Fibroblast of lung (primary cell): Measurements from ENCODE around the gene CACUL1.

Experiments
- EZH2 ChIP-seq: IDR thresholded peaks from 2 replicates; pipeline ENCODE4 v1.5.1; 2012; ENCODE audit warnings: low read length, control low read depth, mild to moderate bottlenecking; ENCODE audit errors: missing control alignments
- TF ChIP-seq, protein P1 (sequence below), 2 donors: IDR thresholded peaks in 1 of 2; conservative IDR thresholded peaks in 1 of 2; 1 replicate in 1 of 2; 2 replicates in 1 of 2; pipeline ENCODE4 v1.5.1; 2011 to 2012; ENCODE audit warnings: low read length in 2 of 2, control low read depth in 1 of 2, inconsistent platforms in 1 of 2, low read depth in 1 of 2, mild to moderate bottlenecking in 1 of 2

DNA sequence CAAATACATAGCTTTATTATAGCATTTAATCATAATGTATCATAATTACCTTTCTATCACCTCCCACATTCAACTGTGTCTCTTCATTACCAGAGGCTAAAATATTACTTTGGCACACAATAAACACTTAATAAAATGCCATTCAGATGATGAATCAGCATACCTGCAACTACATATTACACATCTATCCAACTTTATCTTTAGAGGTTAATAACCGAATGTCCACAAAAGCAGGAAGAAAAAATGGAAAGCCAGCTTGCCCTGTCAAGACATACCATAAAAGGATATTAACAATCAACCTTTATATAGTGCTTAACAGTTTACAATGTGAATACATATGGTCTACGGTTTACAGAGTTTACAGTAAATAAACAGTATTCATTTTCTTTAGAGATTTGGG lies 12.7 kb downstream of the CACUL1 start:
- TF ChIP-seq, protein P1, sequence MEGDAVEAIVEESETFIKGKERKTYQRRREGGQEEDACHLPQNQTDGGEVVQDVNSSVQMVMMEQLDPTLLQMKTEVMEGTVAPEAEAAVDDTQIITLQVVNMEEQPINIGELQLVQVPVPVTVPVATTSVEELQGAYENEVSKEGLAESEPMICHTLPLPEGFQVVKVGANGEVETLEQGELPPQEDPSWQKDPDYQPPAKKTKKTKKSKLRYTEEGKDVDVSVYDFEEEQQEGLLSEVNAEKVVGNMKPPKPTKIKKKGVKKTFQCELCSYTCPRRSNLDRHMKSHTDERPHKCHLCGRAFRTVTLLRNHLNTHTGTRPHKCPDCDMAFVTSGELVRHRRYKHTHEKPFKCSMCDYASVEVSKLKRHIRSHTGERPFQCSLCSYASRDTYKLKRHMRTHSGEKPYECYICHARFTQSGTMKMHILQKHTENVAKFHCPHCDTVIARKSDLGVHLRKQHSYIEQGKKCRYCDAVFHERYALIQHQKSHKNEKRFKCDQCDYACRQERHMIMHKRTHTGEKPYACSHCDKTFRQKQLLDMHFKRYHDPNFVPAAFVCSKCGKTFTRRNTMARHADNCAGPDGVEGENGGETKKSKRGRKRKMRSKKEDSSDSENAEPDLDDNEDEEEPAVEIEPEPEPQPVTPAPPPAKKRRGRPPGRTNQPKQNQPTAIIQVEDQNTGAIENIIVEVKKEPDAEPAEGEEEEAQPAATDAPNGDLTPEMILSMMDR (conservative IDR thresholded peaks at IDR 0.05 in 1 of 2, IDR thresholded peaks at IDR 0.05 in 1 of 2; ENCODE audit: low read depth in 1 of 2, low read length in 2 of 2) = no peak
- no peak for TF ChIP-seq EZH2
